CD4-positive, alpha-beta T cell treated with Interleukin-6 at 100 ng/mL for 8 hours (primary cell): ENCODE data around the gene SALL3.

Source experiments
- DNase-seq: peaks from one replicate; pipeline ENCODE4 v3.0.0-alpha.2; 2020; ENCODE audit warnings: mixed read lengths, low spot score

The SALL3 gene

GRCh38 chr18:78980777-78981380 lies 1.3 kb downstream of the SALL3 start:
- DNase-seq, result no peak

- DNase-seq, result no peak
Observed at GRCh38 chr18:78981394-78981831, 1.8 kb downstream of the SALL3 start.

DNA sequence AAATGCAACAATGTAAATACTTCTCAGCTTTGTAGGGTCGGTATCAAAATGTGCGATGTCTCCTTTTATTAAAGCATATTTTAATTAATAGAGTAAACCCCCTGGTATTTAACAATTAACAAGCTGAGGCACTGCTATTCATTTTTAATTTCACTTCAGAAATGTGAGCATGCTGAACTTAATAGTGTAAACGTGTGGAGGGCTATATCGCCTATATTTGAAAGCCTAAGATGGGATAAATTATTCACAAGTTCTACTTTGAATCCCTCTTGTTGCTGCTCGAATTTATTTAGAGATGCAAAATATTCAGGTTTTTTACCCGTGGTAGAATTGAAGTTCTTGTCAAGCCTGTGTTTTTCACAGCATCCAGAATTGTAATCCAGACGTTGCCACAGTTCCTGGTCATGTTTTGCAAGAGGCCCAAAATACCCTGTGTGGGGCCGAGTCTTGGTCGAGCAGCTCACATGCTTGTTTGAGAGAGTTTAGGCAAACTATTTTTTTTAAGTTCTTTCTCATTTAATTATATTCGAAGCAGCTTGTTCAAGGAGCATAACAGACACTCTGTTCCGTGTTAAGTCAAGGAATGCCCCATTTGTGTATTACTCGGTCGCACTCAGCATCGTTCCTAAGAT lies 2.5 kb downstream of the SALL3 start:
- DNase-seq, result no peak

DNA sequence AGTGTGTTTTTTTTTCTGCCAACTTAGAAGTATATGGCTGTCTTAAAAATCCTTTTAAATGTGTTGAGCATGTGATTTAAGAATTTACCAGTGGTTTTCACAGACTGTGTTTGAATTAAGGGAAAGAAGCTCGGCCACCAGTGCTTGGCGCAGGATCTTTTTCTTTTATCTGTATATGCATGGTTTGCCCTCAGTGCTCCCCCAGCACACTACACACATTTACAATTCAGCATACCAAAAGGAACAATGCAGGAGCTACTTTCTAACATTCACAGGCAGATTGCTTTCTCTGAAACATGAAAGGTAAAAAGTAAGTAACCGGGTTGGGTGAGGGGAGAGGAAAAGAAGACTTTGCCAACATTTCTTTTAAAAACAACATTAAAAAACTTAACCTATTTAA lies 3.9 kb downstream of the SALL3 start:
- DNase-seq, result no peak

- no peak for DNase-seq
Observed at GRCh38 chr18:78984941-78985784, 5.5 kb downstream of the SALL3 start.

DNA sequence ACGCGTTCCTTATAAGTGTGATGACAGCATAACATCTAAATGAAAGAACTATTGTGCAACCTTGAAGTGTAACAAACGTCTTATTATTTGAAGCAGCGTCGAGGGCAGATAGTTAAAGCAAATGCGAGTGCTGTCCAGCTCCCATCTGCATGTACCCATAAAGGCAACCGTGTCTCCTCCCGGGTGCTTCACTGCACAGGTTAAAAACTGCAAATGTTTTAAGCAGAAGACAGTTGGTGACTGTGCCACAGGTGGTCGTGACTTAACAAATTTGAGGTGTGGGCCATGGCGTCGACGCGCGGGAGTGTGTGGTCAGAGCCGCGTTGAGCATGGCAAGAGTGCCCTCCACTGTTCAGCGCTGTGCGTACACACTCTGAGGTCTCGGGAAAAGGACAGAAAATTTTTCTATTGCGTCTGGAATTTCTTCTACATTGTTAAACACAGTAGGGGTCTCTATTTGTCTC lies 6.4 kb downstream of the SALL3 start:
- no peak for DNase-seq

- no peak for DNase-seq
Observed at GRCh38 chr18:78991446-78991845, 11.8 kb downstream of the SALL3 start.

DNA sequence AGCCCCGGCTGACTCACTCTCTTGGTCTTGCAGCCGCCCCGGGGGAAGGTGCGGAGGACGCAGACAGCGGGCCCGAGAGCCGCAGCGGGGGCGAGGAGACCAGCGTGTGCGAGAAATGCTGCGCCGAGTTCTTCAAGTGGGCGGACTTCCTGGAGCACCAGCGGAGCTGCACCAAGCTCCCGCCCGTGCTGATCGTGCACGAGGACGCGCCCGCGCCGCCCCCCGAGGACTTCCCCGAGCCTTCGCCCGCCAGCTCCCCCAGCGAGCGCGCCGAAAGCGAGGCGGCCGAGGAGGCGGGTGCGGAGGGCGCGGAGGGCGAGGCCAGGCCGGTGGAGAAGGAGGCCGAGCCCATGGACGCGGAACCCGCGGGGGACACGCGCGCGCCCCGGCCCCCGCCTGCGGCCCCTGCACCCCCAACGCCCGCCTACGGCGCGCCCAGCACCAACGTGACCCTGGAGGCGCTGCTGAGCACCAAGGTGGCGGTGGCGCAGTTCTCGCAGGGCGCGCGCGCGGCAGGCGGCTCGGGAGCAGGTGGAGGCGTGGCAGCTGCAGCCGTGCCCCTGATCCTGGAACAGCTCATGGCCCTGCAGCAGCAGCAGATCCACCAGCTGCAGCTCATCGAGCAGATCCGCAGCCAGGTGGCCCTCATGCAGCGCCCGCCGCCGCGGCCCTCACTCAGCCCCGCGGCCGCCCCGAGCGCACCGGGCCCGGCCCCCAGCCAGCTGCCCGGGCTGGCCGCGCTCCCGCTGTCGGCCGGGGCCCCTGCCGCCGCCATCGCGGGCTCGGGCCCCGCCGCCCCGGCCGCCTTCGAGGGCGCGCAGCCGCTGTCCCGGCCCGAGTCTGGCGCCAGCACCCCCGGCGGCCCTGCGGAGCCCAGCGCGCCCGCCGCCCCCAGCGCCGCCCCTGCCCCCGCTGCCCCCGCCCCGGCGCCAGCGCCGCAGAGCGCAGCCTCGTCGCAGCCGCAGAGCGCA lies 12.7 kb downstream of the SALL3 start:
- DNase-seq, result no peak

DNA sequence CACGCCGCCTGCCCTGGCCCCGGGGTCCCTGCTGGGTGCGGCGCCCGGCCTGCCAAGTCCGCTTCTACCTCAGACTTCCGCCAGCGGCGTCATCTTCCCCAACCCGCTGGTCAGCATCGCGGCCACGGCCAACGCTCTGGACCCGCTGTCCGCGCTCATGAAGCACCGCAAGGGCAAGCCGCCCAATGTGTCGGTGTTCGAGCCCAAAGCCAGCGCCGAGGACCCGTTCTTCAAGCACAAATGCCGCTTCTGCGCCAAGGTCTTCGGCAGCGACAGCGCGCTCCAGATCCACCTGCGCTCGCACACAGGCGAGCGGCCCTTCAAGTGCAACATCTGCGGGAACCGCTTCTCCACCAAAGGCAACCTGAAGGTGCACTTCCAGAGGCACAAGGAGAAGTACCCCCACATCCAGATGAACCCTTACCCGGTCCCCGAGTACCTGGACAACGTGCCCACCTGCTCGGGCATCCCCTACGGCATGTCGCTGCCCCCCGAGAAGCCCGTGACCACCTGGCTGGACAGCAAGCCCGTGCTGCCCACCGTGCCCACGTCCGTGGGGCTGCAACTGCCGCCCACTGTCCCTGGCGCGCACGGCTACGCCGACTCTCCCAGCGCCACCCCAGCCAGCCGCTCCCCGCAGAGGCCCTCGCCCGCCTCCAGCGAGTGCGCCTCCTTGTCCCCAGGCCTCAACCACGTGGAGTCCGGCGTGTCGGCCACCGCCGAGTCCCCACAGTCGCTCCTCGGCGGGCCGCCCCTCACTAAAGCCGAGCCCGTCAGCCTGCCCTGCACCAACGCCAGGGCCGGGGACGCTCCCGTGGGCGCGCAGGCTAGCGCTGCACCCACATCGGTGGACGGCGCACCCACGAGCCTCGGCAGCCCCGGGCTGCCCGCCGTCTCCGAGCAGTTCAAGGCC lies 13.7 kb downstream of the SALL3 start:
- no peak for DNase-seq

- DNase-seq, result no peak
Observed at GRCh38 chr18:78994000-78994399, 14.4 kb downstream of the SALL3 start.

GRCh38 chr18:78994531-78994930 lies 14.9 kb downstream of the SALL3 start:
- no peak for DNase-seq

DNA sequence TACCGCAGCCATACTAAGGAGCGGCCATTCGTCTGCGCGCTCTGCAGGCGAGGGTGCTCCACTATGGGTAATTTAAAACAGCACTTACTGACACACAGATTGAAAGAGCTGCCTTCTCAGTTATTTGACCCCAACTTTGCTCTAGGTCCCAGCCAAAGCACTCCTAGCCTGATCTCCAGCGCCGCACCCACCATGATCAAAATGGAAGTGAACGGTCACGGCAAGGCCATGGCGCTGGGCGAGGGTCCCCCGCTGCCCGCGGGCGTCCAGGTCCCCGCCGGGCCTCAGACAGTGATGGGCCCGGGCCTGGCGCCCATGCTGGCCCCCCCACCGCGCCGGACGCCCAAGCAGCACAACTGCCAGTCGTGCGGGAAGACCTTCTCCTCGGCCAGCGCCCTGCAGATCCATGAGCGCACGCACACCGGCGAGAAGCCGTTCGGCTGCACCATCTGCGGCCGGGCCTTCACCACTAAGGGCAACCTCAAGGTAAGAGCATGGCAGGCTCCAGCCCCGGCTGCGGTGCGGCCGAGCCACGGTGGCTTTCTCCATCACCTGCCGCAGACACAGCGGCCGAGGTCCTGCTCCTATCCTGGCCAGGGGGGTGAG lies 15.5 kb downstream of the SALL3 start:
- DNase-seq, result no peak

DNA sequence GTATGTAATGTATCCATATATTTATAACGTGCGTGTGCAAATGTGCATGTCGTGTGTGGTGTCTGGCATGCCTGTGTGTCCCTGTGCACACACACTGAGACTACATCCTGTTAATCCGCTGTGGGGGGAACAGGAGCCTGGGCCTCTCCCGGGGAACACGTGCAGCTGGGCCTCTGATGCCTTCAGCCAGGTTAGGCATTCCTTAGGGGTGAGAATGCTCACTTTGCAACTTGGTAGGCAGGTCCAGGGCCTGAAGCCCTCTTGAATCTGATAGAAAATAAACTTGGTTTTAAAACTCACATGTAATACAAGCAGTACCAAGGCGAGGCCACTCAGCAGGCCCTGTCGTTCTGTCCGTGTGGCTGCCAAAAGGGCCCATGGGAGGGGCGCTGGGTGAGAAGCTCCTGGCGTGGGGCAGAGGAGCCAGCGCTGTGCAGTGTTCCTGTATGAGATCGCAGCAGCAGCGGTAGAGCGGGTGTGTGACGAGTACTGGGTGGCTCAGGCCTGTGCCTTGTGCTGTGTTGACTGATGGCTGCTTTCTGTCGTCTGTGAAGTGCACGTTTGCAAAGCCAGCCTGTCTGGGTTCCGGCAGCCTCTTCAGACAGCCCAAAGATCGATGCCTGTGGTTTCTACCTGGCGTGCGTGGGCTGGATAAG lies 16.2 kb downstream of the SALL3 start:
- DNase-seq, result no peak

DNA sequence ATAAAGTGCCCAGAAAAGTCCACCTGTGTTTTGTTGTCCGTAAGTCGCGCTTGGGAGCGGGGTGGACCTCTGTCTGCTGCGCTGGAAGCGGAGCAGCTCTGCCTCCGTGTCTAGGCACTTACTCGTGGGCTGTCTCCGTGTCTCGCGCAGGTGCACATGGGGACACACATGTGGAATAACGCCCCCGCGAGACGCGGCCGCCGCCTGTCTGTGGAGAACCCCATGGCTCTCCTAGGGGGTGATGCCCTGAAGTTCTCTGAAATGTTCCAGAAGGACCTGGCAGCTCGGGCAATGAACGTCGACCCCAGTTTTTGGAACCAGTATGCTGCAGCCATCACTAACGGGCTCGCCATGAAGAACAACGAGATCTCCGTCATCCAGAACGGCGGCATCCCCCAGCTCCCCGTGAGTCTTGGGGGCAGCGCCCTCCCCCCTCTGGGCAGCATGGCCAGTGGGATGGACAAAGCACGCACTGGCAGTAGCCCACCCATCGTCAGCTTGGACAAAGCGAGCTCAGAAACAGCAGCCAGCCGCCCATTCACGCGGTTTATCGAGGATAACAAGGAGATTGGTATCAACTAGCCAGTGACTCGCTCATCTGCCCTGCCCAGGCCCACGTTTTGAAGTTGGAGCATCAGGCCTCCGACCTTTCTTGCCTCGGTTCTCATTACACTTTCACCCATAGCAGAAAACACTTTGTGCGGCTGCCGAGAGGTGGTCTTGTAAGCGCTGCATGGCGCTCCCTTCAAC lies 17.3 kb downstream of the SALL3 start:
- DNase-seq, result no peak

- DNase-seq, result no peak
Observed at GRCh38 chr18:78998371-78999071, 18.9 kb downstream of the SALL3 start.

GRCh38 chr18:78999939-79000338 lies 20.3 kb downstream of the SALL3 start:
- no peak for DNase-seq

DNA sequence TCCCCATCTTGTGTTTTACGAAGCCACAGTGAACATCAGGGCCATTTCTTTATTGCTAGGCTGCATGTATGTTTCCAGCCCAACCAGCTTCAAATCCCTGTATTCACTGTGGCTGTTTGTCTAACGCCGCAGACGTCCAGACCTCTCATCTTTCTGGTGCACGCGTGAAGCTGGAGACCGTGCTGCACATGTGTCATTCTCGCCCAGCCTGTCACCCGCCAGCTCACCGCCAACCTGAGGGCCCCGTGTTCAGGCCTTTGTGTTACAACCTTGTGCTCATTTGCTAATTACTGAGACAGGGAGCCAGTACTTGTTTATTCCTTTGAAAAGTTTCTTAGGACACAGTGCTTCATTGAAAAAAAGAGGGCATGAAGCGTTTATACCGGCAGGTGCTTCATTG lies 21.4 kb downstream of the SALL3 start:
- no peak for DNase-seq

DNA sequence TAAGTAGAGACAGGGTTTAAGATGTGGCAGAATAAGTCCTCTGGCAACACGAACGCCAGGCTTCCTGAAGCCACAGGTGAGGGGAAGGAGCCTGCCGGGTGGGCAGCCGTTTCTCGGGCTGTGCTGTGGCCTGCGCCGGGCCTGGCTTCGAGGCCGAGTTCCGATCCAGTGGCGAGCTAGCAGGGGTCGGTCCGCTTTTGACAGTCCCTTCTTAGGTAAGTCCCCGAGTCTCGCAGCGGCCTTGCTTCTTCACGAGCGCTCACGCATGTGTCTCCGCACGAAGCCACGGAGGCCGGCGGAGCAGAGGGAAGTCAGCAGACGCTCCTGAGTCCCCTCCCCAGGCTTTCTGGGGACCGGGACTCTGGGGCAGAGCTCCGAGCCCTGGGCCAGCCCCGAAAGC lies 26.0 kb downstream of the SALL3 start:
- DNase-seq, result no peak
